Suprapubic skin (tissue), 3 donors: Measurements from ENCODE around the gene CBFA2T3.

ENCODE experiments used
- CTCF ChIP-seq, 2 donors: fragments of 200-600 bp in 1 of 2; fragments of 450-650 bp in 1 of 2; sonication (generic) in 1 of 2; IDR thresholded peaks; one replicate each; pipeline ENCODE4 v1.5.1; 2016 to 2019; ENCODE audit warnings: antibody characterized with exemption in 2 of 2, mild to moderate bottlenecking in 1 of 2, moderate library complexity in 1 of 2
- EP300 ChIP-seq: sonication (generic); formaldehyde crosslinking; IDR thresholded peaks from one replicate; pipeline ENCODE4 v1.6.1; 2017; ENCODE audit warnings: antibody characterized with exemption
- POLR2A ChIP-seq, 2 donors: fragments of 450-650 bp; IDR thresholded peaks; one replicate each; pipeline ENCODE4 v1.6.1; 2017; ENCODE audit warnings: antibody characterized with exemption in 2 of 2, mild to moderate bottlenecking in 2 of 2, moderate library complexity in 2 of 2

- TF ChIP-seq EP300 (no peak), CTCF (IDR thresholded peaks at IDR 0.05) (no peak), POLR2A (IDR thresholded peaks at IDR 0.05) (no peak)
Measured at GRCh38 chr16:88875703-88876234, 101.2 kb downstream of the CBFA2T3 start.
